ENCODE data around the gene AGAP1.

- TF ChIP-seq POLR2AphosphoS5 (IDR thresholded peaks at IDR 0.05): no peak
- TF ChIP-seq, protein P1, sequence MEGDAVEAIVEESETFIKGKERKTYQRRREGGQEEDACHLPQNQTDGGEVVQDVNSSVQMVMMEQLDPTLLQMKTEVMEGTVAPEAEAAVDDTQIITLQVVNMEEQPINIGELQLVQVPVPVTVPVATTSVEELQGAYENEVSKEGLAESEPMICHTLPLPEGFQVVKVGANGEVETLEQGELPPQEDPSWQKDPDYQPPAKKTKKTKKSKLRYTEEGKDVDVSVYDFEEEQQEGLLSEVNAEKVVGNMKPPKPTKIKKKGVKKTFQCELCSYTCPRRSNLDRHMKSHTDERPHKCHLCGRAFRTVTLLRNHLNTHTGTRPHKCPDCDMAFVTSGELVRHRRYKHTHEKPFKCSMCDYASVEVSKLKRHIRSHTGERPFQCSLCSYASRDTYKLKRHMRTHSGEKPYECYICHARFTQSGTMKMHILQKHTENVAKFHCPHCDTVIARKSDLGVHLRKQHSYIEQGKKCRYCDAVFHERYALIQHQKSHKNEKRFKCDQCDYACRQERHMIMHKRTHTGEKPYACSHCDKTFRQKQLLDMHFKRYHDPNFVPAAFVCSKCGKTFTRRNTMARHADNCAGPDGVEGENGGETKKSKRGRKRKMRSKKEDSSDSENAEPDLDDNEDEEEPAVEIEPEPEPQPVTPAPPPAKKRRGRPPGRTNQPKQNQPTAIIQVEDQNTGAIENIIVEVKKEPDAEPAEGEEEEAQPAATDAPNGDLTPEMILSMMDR (IDR thresholded peaks at IDR 0.05): no peak
- no peak for TF ChIP-seq POLR2A (IDR thresholded peaks at IDR 0.05)
Measured at GRCh38 chr2:235675678-235676535, 182.1 kb downstream of the AGAP1 start.
